RWPE2 (cell line): ENCODE data around the gene CHI3L1.

ENCODE experiments used
- ATAC-seq: fragments of 200-7000 bp; cut with Tn5 transposase; 3 replicates; pipeline ENCODE4 v1.9.1; 2021; ENCODE audit warnings: low read depth
- DNase-seq: peaks from one replicate; pipeline ENCODE4 v3.0.0-alpha.2; 2020; ENCODE audit warnings: low spot score
- H3K27ac ChIP-seq: fragments of 450-650 bp; 2 replicates; pipeline ENCODE4 v1.5.1; 2017; ENCODE audit warnings: mild to moderate bottlenecking; ENCODE audit not compliant: poor library complexity, severe bottlenecking
- H3K27me3 ChIP-seq: fragments of 250-450 bp; sonication (Bioruptor Pico); 2 replicates; pipeline ENCODE4 v1.5.1; 2021; ENCODE audit warnings: mild to moderate bottlenecking, moderate library complexity; ENCODE audit not compliant: insufficient read depth, poor library complexity, severe bottlenecking
- H3K36me3 ChIP-seq: fragments of 250-450 bp; sonication (Bioruptor Pico); 2 replicates; pipeline ENCODE4 v1.5.1; 2020; ENCODE audit warnings: low read depth, mild to moderate bottlenecking, moderate library complexity
- H3K4me1 ChIP-seq: fragments of 250-450 bp; sonication (Bioruptor Pico); 2 replicates; pipeline ENCODE4 v1.5.1; 2021; ENCODE audit warnings: mild to moderate bottlenecking, moderate library complexity; ENCODE audit not compliant: insufficient read depth, poor library complexity, severe bottlenecking
- H3K4me3 ChIP-seq: fragments of 250-450 bp; sonication (Bioruptor Pico); 2 replicates; pipeline ENCODE4 v1.5.1; 2021; ENCODE audit warnings: mild to moderate bottlenecking, moderate library complexity; ENCODE audit not compliant: severe bottlenecking
- H3K9me3 ChIP-seq: fragments of 250-450 bp; sonication (Bioruptor Pico); 2 replicates; pipeline ENCODE4 v1.5.1; 2021; ENCODE audit warnings: mild to moderate bottlenecking, moderate library complexity; ENCODE audit not compliant: severe bottlenecking
- CTCF ChIP-seq: fragments of 450-650 bp; IDR thresholded peaks from one replicate; pipeline ENCODE4 v1.5.1; 2017; ENCODE audit warnings: mild to moderate bottlenecking, moderate library complexity; ENCODE audit not compliant: poor library complexity, severe bottlenecking

Gene CHI3L1

DNA sequence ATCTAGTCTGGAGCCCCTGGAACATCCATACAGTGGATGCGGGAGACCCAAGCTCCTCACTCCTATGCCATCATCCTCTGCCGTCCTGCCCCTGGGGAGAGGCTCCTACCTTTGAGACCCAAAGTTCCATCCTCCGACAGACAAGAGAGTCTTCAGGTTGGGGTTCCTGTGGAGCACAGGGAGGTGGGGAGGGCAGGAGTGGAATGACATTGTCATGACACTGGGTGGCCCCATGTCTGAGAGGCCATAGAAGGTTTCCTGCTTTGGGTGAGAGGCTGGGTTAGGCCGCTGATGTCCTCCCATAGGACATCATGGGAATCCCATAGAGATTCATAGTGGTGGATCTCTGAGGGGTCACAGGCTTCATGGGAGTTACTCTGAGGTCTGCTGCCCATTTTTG, 2.0 kb downstream of the CHI3L1 start:
- TF ChIP-seq CTCF, result no peak
- no peaks in the 10 kb centered on the region for H3K27me3 ChIP-seq
- DNase-seq, result no peak
- ATAC-seq, result no peak
- H3K4me3 ChIP-seq, result no peak overlapping the region
- H3K9me3 ChIP-seq, result no peaks in the 10 kb centered on the region
- H3K27ac ChIP-seq, result no peak overlapping the region
- no peaks in the 10 kb centered on the region for H3K36me3 ChIP-seq
- no peaks in the 10 kb centered on the region for H3K4me1 ChIP-seq

DNA sequence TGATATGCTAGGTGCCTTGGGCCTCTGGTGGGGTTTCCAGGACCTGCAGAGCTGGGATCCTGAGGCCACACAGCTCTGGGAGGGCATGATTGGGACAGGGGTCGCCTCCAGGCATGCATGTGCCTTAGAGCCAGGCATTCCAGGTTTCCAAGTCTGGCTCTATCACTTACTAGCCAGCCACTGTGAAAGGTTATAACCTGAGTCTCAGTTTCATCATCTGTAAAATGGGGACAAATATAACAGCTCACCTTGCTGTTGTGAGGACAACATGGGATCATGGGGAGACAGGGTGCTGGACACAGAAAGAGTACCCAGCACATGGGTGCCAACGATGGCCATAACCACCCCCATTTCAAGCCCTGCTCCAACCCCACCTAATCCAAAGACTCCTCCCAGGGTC, 2.7 kb downstream of the CHI3L1 start:
- Histone ChIP-seq H3K36me3 (no peaks in the 10 kb centered on the region), H3K27me3 (no peaks in the 10 kb centered on the region), H3K4me3 (no peak overlapping the region), H3K4me1 (no peaks in the 10 kb centered on the region), H3K9me3 (no peaks in the 10 kb centered on the region), H3K27ac (no peak overlapping the region)
- no peak for ATAC-seq
- DNase-seq, result no peak
- TF ChIP-seq CTCF, result no peak

GRCh38 chr1:203182387-203182953, 4.0 kb downstream of the CHI3L1 start:
- no peak for ATAC-seq
- Histone ChIP-seq H3K36me3 (no peaks in the 10 kb centered on the region), H3K4me1 (no peaks in the 10 kb centered on the region), H3K27ac (no peak overlapping the region), H3K9me3 (no peaks in the 10 kb centered on the region), H3K4me3 (no peak overlapping the region), H3K27me3 (no peaks in the 10 kb centered on the region)
- no peak for TF ChIP-seq CTCF
- no peak for DNase-seq

DNA sequence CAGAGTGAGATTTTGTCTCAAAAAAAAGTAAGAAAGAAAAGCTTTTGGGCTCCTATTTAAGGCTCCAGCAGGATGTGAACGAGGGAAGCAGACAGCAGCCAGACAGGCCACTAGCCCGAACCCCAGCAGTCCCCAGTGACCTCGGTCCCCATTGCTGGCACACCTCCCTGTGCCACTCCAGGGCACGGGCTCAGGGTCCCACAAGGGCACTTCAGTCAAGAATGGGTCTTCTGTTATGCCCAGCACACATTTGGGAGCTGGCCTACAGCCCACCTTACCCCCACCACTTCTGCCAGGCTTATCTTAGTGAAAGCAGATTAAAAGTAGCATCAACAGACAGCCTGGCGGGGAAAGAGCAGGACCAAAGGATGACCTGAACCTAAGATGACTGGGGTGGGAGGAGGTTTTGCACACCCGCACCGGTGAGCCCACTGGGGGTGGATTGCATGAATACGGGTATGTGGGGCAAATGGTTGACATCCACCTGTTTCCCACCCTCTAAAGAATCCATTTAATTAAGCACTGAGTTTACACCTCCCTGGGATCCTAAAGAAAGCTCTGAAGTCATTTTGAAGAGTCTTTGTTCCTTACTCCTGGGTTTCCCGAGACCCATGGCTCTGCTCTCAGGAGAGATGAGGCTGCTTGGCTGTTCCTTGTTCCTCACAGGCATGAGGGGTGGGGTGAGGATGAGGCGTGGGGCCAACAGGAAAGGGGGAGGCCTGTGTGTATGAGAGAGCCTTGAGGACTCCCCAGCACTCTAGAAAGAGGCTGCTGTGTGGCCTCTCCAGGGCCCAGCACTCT, 4.7 kb downstream of the CHI3L1 start:
- no peak overlapping the region for H3K27ac ChIP-seq

More for the DNA sequence above, 4.7 kb downstream of the CHI3L1 start:
- Histone ChIP-seq H3K36me3 (no peaks in the 10 kb centered on the region), H3K4me1 (no peaks in the 10 kb centered on the region), H3K4me3 (no peak overlapping the region), H3K9me3 (no peaks in the 10 kb centered on the region), H3K27me3 (no peaks in the 10 kb centered on the region)
- no peak for DNase-seq
- ATAC-seq, result no peak
- no peak for TF ChIP-seq CTCF
